22Rv1 (cell line): Measurements from ENCODE around the gene GPR135.

Experiments
- H3K27ac ChIP-seq: fragments of 450-650 bp; 2 replicates; pipeline ENCODE4 v1.5.1; 2017
- CTCF ChIP-seq: fragments of 450-650 bp; IDR thresholded peaks from 2 replicates; pipeline ENCODE4 v1.5.1; 2017; ENCODE audit warnings: mild to moderate bottlenecking
- ZFX ChIP-seq: fragments of 450-650 bp; IDR thresholded peaks from 2 replicates; pipeline ENCODE4 v1.6.1; 2017; ENCODE audit warnings: antibody characterized with exemption, borderline replicate concordance

Gene GPR135

GRCh38 chr14:59429790-59430189 lies 35.4 kb downstream of the GPR135 start:
- no peak for TF ChIP-seq CTCF
- no peak for TF ChIP-seq ZFX
- no peak overlapping the region for H3K27ac ChIP-seq

GRCh38 chr14:59428581-59429012 lies 36.6 kb downstream of the GPR135 start:
- TF ChIP-seq CTCF (no peak), ZFX (no peak)
- no peak overlapping the region for H3K27ac ChIP-seq

- no peak for TF ChIP-seq CTCF
- no peak for TF ChIP-seq ZFX
- H3K27ac ChIP-seq = no peak overlapping the region
Observed at GRCh38 chr14:59427653-59428580, 37.3 kb downstream of the GPR135 start.

- H3K27ac ChIP-seq = no peak overlapping the region
- TF ChIP-seq CTCF = no peak
Observed at GRCh38 chr14:59425322-59425935, 39.8 kb downstream of the GPR135 start.

GRCh38 chr14:59424341-59425071 lies 40.7 kb downstream of the GPR135 start:
- no peak for TF ChIP-seq ZFX
- no peak for TF ChIP-seq CTCF
- H3K27ac ChIP-seq = no peak overlapping the region

GRCh38 chr14:59422069-59422881 lies 42.9 kb downstream of the GPR135 start:
- peak; percentile 29; the same call in 1 of the 2 replicates for TF ChIP-seq CTCF
- no peak for TF ChIP-seq ZFX
- H3K27ac ChIP-seq = no peak overlapping the region
